SK-N-SH (cell line): ENCODE measurements around the gene ACAP3. TPM values are rescaled to one million over a fixed set of nuclear protein-coding genes. Genes with fewer than 3 reads are reported as not detected.

Source experiments
- CTCF ChIA-PET: fragments of 300-600, 350-600 bp; formaldehyde crosslinking; extraction: SDS; loops from one replicate; lab custom pipeline; 2021; lab: Yijun Ruan, JAX
- POLR2A ChIA-PET: fragments of 350-600 bp; sonication (Branson Sonifier 250); formaldehyde crosslinking; extraction: SDS; loops from one replicate; lab custom pipeline; 2020; ENCODE audit warnings: antibody characterized with exemption, inconsistent platforms; lab: Yijun Ruan, JAX
- DNase-seq: peaks from one replicate; pipeline ENCODE4 v3.0.0; 2012
- H2AFZ ChIP-seq: fragments of 200-600 bp; sonication (generic); 2 replicates; pipeline ENCODE4 v1.8.1; 2016; ENCODE audit warnings: antibody characterized with exemption, mild to moderate bottlenecking, low read depth
- H3F3A ChIP-seq: fragments of 200-600 bp; sonication (generic); replicated peaks from 2 replicates; pipeline ENCODE3; 2016; ENCODE audit warnings: antibody characterized with exemption, mild to moderate bottlenecking; ENCODE audit not compliant: insufficient read depth
- H3K27ac ChIP-seq, 2 experiments: fragments of 200-500 bp in 1 of 2; fragments of 200-600 bp in 1 of 2; sonication (Bioruptor generic) in 1 of 2; sonication (generic), shearing (Covaris generic) in 1 of 2; 2 replicates each; pipeline versions ENCODE4 v1.5.1 to v1.6.1; 2014 to 2016; ENCODE audit warnings: low read depth in 2 of 2, inconsistent platforms in 1 of 2, low read length in 1 of 2, mild to moderate bottlenecking in 1 of 2, mixed read lengths in 1 of 2
- H3K27me3 ChIP-seq: fragments of 200-600 bp; sonication (generic), shearing (Covaris generic); 2 replicates; pipeline ENCODE4 v1.6.1; 2016; ENCODE audit warnings: mixed run types; ENCODE audit not compliant: insufficient read depth
- H3K36me3 ChIP-seq, 2 experiments: fragments of 200-500 bp in 1 of 2; fragments of 200-600 bp in 1 of 2; sonication (Bioruptor generic) in 1 of 2; sonication (generic) in 1 of 2; replicated peaks in 1 of 2; 2 replicates each; pipeline versions ENCODE3 to v1.5.1; 2014 to 2016; ENCODE audit warnings: low read length in 1 of 2, mild to moderate bottlenecking in 1 of 2; ENCODE audit not compliant: insufficient read depth in 2 of 2, control insufficient read depth in 1 of 2
- H3K4me1 ChIP-seq, 2 experiments: fragments of 200-500 bp in 1 of 2; fragments of 200-600 bp in 1 of 2; sonication (Bioruptor generic) in 1 of 2; sonication (generic), shearing (Covaris generic) in 1 of 2; 2 replicates each; pipeline versions ENCODE4 v1.5.1 to v1.6.1; 2014 to 2016; ENCODE audit warnings: low read depth in 1 of 2, low read length in 1 of 2, mixed run types in 1 of 2; ENCODE audit not compliant: insufficient read depth in 2 of 2, control insufficient read depth in 1 of 2
- H3K4me2 ChIP-seq: fragments of 200-600 bp; sonication (generic), shearing (Covaris generic); 2 replicates; pipeline ENCODE4 v1.6.1; 2017; ENCODE audit warnings: mixed run types
- H3K4me3 ChIP-seq, 2 experiments: fragments of 200-500 bp in 1 of 2; fragments of 200-600 bp in 1 of 2; sonication (Bioruptor generic) in 1 of 2; sonication (generic), shearing (Covaris generic) in 1 of 2; 2 replicates each; pipeline versions ENCODE4 v1.5.1 to v1.8.1; 2014 to 2016; ENCODE audit warnings: low read depth in 2 of 2, inconsistent platforms in 1 of 2, low read length in 1 of 2, mild to moderate bottlenecking in 1 of 2, mixed read lengths in 1 of 2, moderate library complexity in 1 of 2
- H3K79me2 ChIP-seq: fragments of 200-600 bp; sonication (generic); 2 replicates; pipeline ENCODE4 v1.8.1; 2017; ENCODE audit warnings: mild to moderate bottlenecking; ENCODE audit not compliant: insufficient read depth
- H3K9ac ChIP-seq: fragments of 200-600 bp; sonication (generic); 2 replicates; pipeline ENCODE4 v1.6.1; 2017; ENCODE audit warnings: mixed run types
- H3K9me2 ChIP-seq: fragments of 200-600 bp; sonication (generic); 2 replicates; pipeline ENCODE4 v1.6.1; 2017; ENCODE audit warnings: mixed run types
- H3K9me3 ChIP-seq: fragments of 200-600 bp; sonication (generic); 2 replicates; pipeline ENCODE4 v1.6.1; 2017; ENCODE audit warnings: mixed run types, mild to moderate bottlenecking, moderate library complexity
- H4K20me1 ChIP-seq: fragments of 200-600 bp; sonication (generic); 2 replicates; pipeline ENCODE4 v1.6.1; 2017; ENCODE audit warnings: mild to moderate bottlenecking, mixed run types; ENCODE audit not compliant: insufficient read depth
- CHD2 ChIP-seq: fragments of 150-350 bp; IDR thresholded peaks from 2 replicates; pipeline ENCODE4 v1.6.1; 2018; ENCODE audit warnings: low read length; ENCODE audit not compliant: partially characterized antibody
- ELF1 ChIP-seq: IDR thresholded peaks from 2 replicates; pipeline ENCODE4 v1.4.0; 2012
- EZH2phosphoT487 ChIP-seq: fragments of 200-600 bp; sonication (generic); IDR thresholded peaks from 2 replicates; pipeline ENCODE4 v1.6.1; 2017; ENCODE audit warnings: low read depth, mixed run types, mild to moderate bottlenecking, antibody characterized with exemption, moderate library complexity, borderline replicate concordance
- GATA2 ChIP-seq: sonication (generic); formaldehyde crosslinking; IDR thresholded peaks from 2 replicates; pipeline ENCODE4 v1.5.0; 2020; ENCODE audit warnings: mild to moderate bottlenecking, missing genetic modification reagents
- JUND ChIP-seq: IDR thresholded peaks from 2 replicates; pipeline ENCODE4 v1.4.0; 2012
- MXI1 ChIP-seq: IDR thresholded peaks from 2 replicates; pipeline ENCODE4 v1.6.1; 2012; ENCODE audit warnings: mild to moderate bottlenecking, low read depth, low read length, improper control_type of control experiment
- NFIC ChIP-seq: IDR thresholded peaks from 2 replicates; pipeline ENCODE4 v1.4.0; 2012; ENCODE audit warnings: borderline replicate concordance
- NRF1 ChIP-seq: IDR thresholded peaks from 2 replicates; pipeline ENCODE4 v1.6.1; 2012; ENCODE audit warnings: low read depth, mild to moderate bottlenecking, low read length
- RFX5 ChIP-seq: IDR thresholded peaks from 2 replicates; pipeline ENCODE4 v1.6.1; 2012; ENCODE audit warnings: mild to moderate bottlenecking, improper control_type of control experiment, low read length
- RXRA ChIP-seq: IDR thresholded peaks from 2 replicates; pipeline ENCODE4 v1.4.0; 2012; ENCODE audit warnings: low read depth, mild to moderate bottlenecking, borderline replicate concordance
- SIN3A ChIP-seq: IDR thresholded peaks from 2 replicates; pipeline ENCODE4 v1.6.1; 2012; ENCODE audit warnings: low read depth, mild to moderate bottlenecking, low read length, moderate library complexity, borderline replicate concordance
- TAF1 ChIP-seq: IDR thresholded peaks from 2 replicates; pipeline ENCODE4 v1.6.1; 2012; ENCODE audit warnings: low read depth, mild to moderate bottlenecking, low read length, moderate library complexity, borderline replicate concordance
- TCF12 ChIP-seq: IDR thresholded peaks from 2 replicates; pipeline ENCODE4 v1.4.0; 2012
- TEAD4 ChIP-seq: IDR thresholded peaks from 2 replicates; pipeline ENCODE4 v1.4.0; 2012; ENCODE audit warnings: mild to moderate bottlenecking, borderline replicate concordance; ENCODE audit not compliant: insufficient read depth
- WGBS: methylation state at CpG from one replicate; pipeline ENCODE4 v1.1.6; 2017; ENCODE audit warnings: low lambda C conversion rate; 5-methylcytosine and 5-hydroxymethylcytosine counted together
- polyA plus RNA-seq, 3 experiments: library from polyadenylated mRNA; depleted of rRNA; stranded (reverse); fragments of >200 nt; gene quantifications; 2 replicates each; pipeline ENCODE4 v1.2.3, GENCODE V29; 2012

Gene ACAP3
- polyA plus RNA-seq, 1 of the 3 experiments (the other 2 are of a cell fraction): 51.7 TPM

DNA sequence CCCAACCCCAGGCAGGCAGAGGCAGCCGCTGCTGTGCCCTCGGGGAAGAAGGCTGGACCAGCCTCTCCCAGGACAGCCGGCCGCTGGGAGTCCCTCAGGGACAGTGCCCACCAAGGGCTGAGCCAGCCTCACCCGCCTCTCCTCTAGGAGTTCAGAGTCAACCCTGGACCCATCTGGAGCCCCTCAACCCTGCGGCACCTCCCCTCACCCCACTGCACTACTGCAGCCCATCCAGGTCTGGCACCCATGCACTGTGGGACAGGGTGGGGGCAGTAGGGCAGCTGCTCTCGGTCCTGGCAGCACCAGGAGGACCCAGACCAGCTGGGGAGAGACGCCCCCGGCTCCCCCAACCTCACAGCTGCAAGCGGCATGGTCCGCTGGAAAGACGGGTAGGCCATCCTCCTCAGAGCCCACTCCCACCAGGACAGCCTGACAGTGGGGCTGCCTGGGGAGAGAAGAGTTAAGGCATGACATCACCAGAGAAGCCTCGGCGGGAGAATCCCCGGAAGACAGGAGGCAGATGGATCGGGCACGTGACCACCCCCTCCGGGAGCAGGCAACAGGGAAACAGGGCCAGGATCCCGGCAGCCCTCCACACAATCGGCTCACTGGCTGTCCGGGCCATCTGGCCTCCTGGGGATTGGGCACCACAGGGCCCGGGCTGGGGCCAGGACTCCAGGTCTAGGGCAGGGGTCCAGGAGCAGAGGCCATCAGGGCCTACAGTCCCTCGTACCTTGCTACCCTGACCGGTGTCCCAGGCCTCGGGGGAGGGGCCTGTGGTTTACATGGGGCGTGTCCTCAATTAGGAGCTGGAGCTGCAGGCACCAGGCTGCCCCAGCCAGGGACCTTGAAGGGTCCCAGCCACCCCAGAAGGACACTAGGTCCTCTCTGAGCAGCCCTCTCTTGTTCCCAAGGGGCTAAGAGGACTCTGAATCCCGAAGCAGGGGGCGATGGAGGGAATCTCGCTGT, 3.1 kb downstream of the ACAP3 start (continued):
- no peak for TF ChIP-seq RXRA
- TF ChIP-seq NRF1: no peak
- peak; percentile 30; the same call in 1 of the 2 replicates for TF ChIP-seq TAF1
- TF ChIP-seq TEAD4: no peak
- no peak; the same call in 1 of the 2 replicates for TF ChIP-seq RFX5

DNA sequence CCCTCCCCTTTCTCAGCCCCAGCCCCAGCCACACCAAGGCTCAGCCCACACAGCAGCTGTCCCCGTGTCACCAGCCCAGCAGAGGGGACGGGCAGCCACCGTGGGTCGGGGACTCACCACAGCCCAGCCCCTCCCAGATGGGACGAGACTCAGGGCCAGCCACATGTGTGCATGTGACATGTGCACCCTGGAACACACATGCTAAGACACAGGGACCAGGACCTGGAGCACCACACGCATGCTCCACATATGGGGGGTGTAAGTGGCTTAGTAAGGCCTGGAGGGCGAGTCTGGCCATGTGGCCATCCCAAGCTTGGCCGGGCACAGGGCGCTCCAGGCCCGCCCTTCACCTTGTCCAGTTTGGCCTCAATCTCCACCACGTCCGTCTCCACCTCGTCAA, 4.0 kb downstream of the ACAP3 start:
- no peak overlapping the region for H3K9ac ChIP-seq
- H3K4me2 ChIP-seq: no peak overlapping the region
- H3K27ac ChIP-seq: peak overlapping the region in 1 of 2 experiments; percentile 97; a peak in 2 of 4 replicates
- POLR2A ChIA-PET: interaction anchor here (0.6 kb wide), 1 partner anchor 186 kb away, joined by 4 read pairs; no protein-coding TSS in a partner anchor
- peak overlapping the region in 1 of 2 experiments; percentile 9; a peak in 1 of 4 replicates for H3K4me3 ChIP-seq
- H4K20me1 ChIP-seq: peaks cover 11% of the 10 kb centered on the region; the same call in 1 of the 2 replicates
- TF ChIP-seq JUND: no peak
- no peak for TF ChIP-seq TCF12
- TF ChIP-seq CHD2: no peak
- no peak for TF ChIP-seq EZH2phosphoT487
- TF ChIP-seq SIN3A: no peak
- no peak for TF ChIP-seq ELF1
- TF ChIP-seq MXI1: peak; percentile 87; the same call in 1 of the 2 replicates
- no peak for TF ChIP-seq NFIC
- no peak for TF ChIP-seq GATA2 (CRISPR knock-in tag)
- TF ChIP-seq NRF1: peak; percentile 35; the same call in 1 of the 2 replicates
- DNase-seq: peak; percentile 77
- WGBS: 88% methylated on average over 1 of the region's 13 CpGs
- H3K4me1 ChIP-seq: peaks cover 13 to 42% of the 10 kb centered on the region in 2 experiments; a peak in 2 of 4 replicates
- no peak overlapping the region for H2AFZ ChIP-seq
- peaks cover 0 to 3% of the 10 kb centered on the region in 2 experiments for H3K36me3 ChIP-seq
- no peaks in the 10 kb centered on the region for H3K9me2 ChIP-seq
- H3K9me3 ChIP-seq: no peaks in the 10 kb centered on the region
- peaks cover 32% of the 10 kb centered on the region for H3K79me2 ChIP-seq
- H3F3A ChIP-seq: no peaks in the 10 kb centered on the region
- no peaks in the 10 kb centered on the region for H3K27me3 ChIP-seq
- CTCF ChIA-PET: interaction anchor here (1.1 to 3.7 kb wide), 4 partner anchors 9 to 183 kb away, joined by 3 to 44 read pairs (median 4); no protein-coding TSS in a partner anchor
